Aorta (tissue), 5 donors: Measurements from ENCODE around the gene SPARCL1. TPM values are rescaled to one million over a fixed set of nuclear protein-coding genes. Genes with fewer than 3 reads are reported as not detected.

Source experiments
- ATAC-seq: fragments of 200-7000 bp; cut with Tn5 transposase; one replicate; pipeline ENCODE4 v1.9.1; 2022; ENCODE audit warnings: moderate library complexity; ENCODE audit not compliant: low FRiP score
- DNase-seq, 2 donors: peaks; one replicate each; pipeline ENCODE4 v3.0.0-alpha.2; 2020
- H3K27ac ChIP-seq, 2 donors: one replicate each; pipeline ENCODE4 v1.5.1; 2013; ENCODE audit warnings: low read length in 2 of 2, mild to moderate bottlenecking in 2 of 2, moderate library complexity in 2 of 2, control low read depth in 1 of 2, inconsistent platforms in 1 of 2, low read depth in 1 of 2
- H3K27me3 ChIP-seq, 2 donors: one replicate each; pipeline ENCODE4 v1.6.1; 2013; ENCODE audit warnings: control low read depth in 1 of 2, low read length in 1 of 2, mild to moderate bottlenecking in 1 of 2, moderate library complexity in 1 of 2; ENCODE audit not compliant: insufficient read depth in 2 of 2, control insufficient read depth in 1 of 2
- H3K36me3 ChIP-seq, 2 donors: one replicate each; pipeline ENCODE4 v1.6.1; 2013; ENCODE audit warnings: control low read depth in 1 of 2, low read length in 1 of 2, mild to moderate bottlenecking in 1 of 2; ENCODE audit not compliant: insufficient read depth in 2 of 2, control insufficient read depth in 1 of 2
- H3K4me1 ChIP-seq, 2 donors: one replicate each; pipeline ENCODE4 v1.6.1; 2013; ENCODE audit warnings: low read length in 2 of 2, control low read depth in 1 of 2, mild to moderate bottlenecking in 1 of 2, moderate library complexity in 1 of 2; ENCODE audit not compliant: insufficient read depth in 2 of 2, control insufficient read depth in 1 of 2
- H3K4me3 ChIP-seq, 2 donors: one replicate each; pipeline ENCODE4 v1.5.1; 2013; ENCODE audit warnings: low read length in 2 of 2, control low read depth in 1 of 2, mild to moderate bottlenecking in 1 of 2
- H3K9me3 ChIP-seq: one replicate; pipeline ENCODE4 v1.6.1; 2013; ENCODE audit warnings: mild to moderate bottlenecking, low read length; ENCODE audit not compliant: control insufficient read depth
- WGBS, 2 donors: extraction: QIAGEN DNeasy Blood & Tissue Kit; methylation state at CpG; one replicate each; pipeline ENCODE4 v1.1.7; 2013; 5-methylcytosine and 5-hydroxymethylcytosine counted together
- intact Hi-C, 2 donors: fragments of 100-400 bp; cut with DNase I; formaldehyde crosslinking; loops; one replicate each; pipeline versions ENCODE4 v1.14.2 to v1.15.0; 2022
- polyA plus RNA-seq, 2 donors: library from polyadenylated mRNA; stranded (reverse); fragments of 200-250 nt; gene quantifications; one replicate each; pipeline ENCODE4 v1.2.3, GENCODE V29; 2013
- total RNA-seq, 2 donors: library from RNA; stranded (reverse); fragmentation: NEBNext Ultra II Directional; extraction: Animal tissue kit (Norgen Biotek cat#: 25700); gene quantifications; one replicate each; pipeline ENCODE4 v1.2.1, GENCODE V29; 2021
- donor health status: healthy with polysubstance abuse.
- donor health status: Bipolar disorder and iron deficiency.
- donor health status: DM: no; HTN: no; CAD: no.
- donor health status: DM: no; HTN: no; CAD: no.
- donor health status: DM: yes; HTN: yes; CAD: no.

The SPARCL1 gene
- total and polyA plus RNA-seq, 4 donors = 1,112 to 1,668 (median 1,310) TPM

DNA sequence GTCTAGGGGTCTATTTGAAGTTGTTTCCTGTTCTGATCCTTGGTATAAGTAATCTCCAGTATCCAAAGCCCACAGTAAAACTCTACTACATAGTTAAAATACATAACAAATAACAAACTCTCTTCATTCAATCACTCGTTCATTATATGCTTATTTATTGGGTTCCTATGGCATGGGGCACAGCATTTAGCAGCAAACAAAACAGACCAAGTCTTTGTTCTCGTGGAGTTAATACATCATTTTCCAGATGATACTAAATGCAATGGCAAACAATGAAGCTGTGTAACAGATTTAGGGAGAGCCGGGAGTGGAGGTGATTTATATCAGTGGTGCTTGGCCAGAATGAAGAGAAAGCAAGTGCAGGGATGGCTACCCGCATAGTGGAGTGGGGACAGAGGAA, 36.6 kb upstream of the SPARCL1 start:
- H3K4me1 ChIP-seq = no peaks in the 10 kb centered on the region
- H3K36me3 ChIP-seq = no peaks in the 10 kb centered on the region
- no peak overlapping the region for H3K4me3 ChIP-seq
- H3K27me3 ChIP-seq = no peaks in the 10 kb centered on the region
- whole genome bisulfite sequencing, 2 donors = 83 to 86% methylated on average over 4 of the region's 4 CpGs
- intact Hi-C loops = no loop called here
- no peak for DNase-seq
- no peak for ATAC-seq
- H3K27ac ChIP-seq = no peak overlapping the region
- H3K9me3 ChIP-seq = no peaks in the 10 kb centered on the region

DNA sequence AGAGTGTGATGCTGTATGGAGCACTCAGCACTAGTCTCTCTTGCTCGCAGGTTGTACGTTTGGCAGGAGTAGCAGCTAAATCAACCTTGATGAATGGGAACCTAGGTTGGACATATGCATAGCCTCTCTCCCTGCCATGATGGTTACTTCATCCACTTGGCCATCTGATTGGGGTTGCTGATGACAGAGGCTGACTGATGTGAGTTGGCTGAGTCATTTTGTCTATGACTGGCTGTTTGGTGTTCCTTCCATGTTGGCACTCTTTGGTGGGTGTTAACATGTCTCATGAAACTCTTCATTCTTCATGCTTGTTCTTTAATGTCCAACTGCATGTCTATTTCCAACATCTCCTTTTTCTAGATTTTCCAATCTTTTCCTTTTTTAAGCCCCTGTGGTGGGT, 31.6 kb upstream of the SPARCL1 start:
- Histone ChIP-seq H3K4me3 (no peak overlapping the region), H3K27ac (no peak overlapping the region), H3K9me3 (peaks cover 1% of the 10 kb centered on the region), H3K4me1 (peaks cover 0 to 2% of the 10 kb centered on the region in 2 donors), H3K27me3 (no peaks in the 10 kb centered on the region), H3K36me3 (no peaks in the 10 kb centered on the region)
- no peak for DNase-seq
- ATAC-seq = no peak
- intact Hi-C loops = no loop called here
- WGBS, 2 donors = 94 to 98% methylated on average over 2 of the region's 2 CpGs

GRCh38 chr4:87559090-87559837, 30.1 kb upstream of the SPARCL1 start:
- H3K27me3 ChIP-seq = no peaks in the 10 kb centered on the region
- ATAC-seq (peak; percentile 19), DNase-seq (no peak)
- peaks cover 1% of the 10 kb centered on the region for H3K9me3 ChIP-seq
- no peak overlapping the region for H3K4me3 ChIP-seq
- H3K36me3 ChIP-seq = no peaks in the 10 kb centered on the region
- H3K27ac ChIP-seq = no peak overlapping the region
- intact Hi-C loops = loop anchor here (5.0 kb wide), 1 partner anchor 63 kb away; no protein-coding TSS in a partner anchor
- 59 to 61% methylated on average over 8 of the region's 8 CpGs for WGBS, 2 donors
- H3K4me1 ChIP-seq = peaks cover 2% of the 10 kb centered on the region in 2 donors

- WGBS, 2 donors = 82 to 84% methylated on average over 2 of the region's 2 CpGs
- Histone ChIP-seq H3K27me3 (no peaks in the 10 kb centered on the region), H3K27ac (no peak overlapping the region), H3K4me3 (no peak overlapping the region), H3K4me1 (peaks cover 2% of the 10 kb centered on the region in 2 donors), H3K36me3 (no peaks in the 10 kb centered on the region), H3K9me3 (peaks cover 1% of the 10 kb centered on the region)
- DNase-seq = no peak
- ATAC-seq = no peak
- intact Hi-C loops = loop anchor here (5.0 kb wide), 1 partner anchor 65 kb away; no protein-coding TSS in a partner anchor
These were observed 28.2 kb upstream of the SPARCL1 start for GRCh38 chr4:87557348-87557747.

DNA sequence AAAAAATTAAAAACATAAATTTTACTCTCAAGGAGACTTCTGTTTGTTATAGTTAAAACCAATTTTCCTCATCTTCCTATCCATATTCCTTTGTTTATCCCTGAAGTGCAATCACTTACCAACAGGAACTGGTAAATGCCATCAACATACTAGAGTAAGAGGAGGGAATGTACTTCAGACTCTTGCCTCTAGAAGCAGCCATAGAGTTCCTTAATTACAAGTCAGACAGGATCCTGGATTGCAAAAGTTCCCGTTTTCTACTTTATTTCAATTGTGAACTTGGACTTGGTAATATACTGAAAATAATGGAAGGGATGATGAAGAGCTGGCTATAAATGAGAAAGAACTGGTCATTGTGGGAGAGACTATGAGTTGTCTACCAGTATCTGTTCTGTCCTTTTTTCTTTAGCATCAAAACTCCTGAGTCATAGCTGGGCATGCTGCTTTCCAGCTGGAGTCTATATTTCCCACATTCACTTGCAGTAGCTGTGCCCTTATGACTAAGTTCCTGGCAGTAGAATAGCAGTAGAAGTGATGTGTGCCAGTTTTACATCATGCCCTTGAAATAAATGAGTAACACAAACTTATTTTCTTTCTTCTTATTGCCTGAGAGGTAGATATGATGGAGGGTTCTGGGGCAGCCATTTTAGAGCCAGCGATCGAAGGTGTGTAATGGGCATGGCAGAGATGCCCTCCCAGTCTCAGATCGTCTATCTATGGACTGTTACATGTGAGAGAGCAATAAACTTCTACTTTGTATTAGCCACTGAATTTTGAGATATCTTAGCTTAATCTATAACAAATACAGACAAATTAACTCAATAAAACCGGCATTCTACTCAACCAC, 26.8 kb upstream of the SPARCL1 start:
- intact Hi-C loops = loop anchor here (5.0 kb wide), 1 partner anchor 66 kb away; no protein-coding TSS in a partner anchor
- peak in 1 of 2 donors; percentile 51 for DNase-seq
- peaks cover 1% of the 10 kb centered on the region for H3K9me3 ChIP-seq

GRCh38 chr4:87553182-87553581, 24.0 kb upstream of the SPARCL1 start:
- Histone ChIP-seq H3K36me3 (no peaks in the 10 kb centered on the region), H3K4me1 (peaks cover 3 to 6% of the 10 kb centered on the region in 2 donors), H3K27ac (no peak overlapping the region), H3K9me3 (no peaks in the 10 kb centered on the region), H3K4me3 (no peak overlapping the region), H3K27me3 (no peaks in the 10 kb centered on the region)
- ATAC-seq (no peak), DNase-seq (no peak)
- 92 to 93% methylated on average over 4 of the region's 4 CpGs for WGBS, 2 donors
- intact Hi-C loops = loop anchor here in 1 of 2 donors (5.0 kb wide), 1 partner anchor 104 kb away; no protein-coding TSS in a partner anchor

More for the DNA sequence above, 26.8 kb upstream of the SPARCL1 start:
- H3K36me3 ChIP-seq = no peaks in the 10 kb centered on the region
- no peak overlapping the region for H3K4me3 ChIP-seq
- H3K4me1 ChIP-seq = peaks cover 2% of the 10 kb centered on the region in 2 donors
- WGBS, 2 donors = 76% methylated on average over 5 of the region's 5 CpGs
- H3K27ac ChIP-seq = peak overlapping the region; percentile 63 to 82
- peak; percentile 76 for ATAC-seq
- no peaks in the 10 kb centered on the region for H3K27me3 ChIP-seq

- 80 to 83% methylated on average over 3 of the region's 3 CpGs for WGBS, 2 donors
- H3K27me3 ChIP-seq = no peaks in the 10 kb centered on the region
- intact Hi-C loops = loop anchor here in 1 of 2 donors (5.0 kb wide), 1 partner anchor 106 kb away; no protein-coding TSS in a partner anchor
These were observed 22.2 kb upstream of the SPARCL1 start for GRCh38 chr4:87551361-87551760.

DNA sequence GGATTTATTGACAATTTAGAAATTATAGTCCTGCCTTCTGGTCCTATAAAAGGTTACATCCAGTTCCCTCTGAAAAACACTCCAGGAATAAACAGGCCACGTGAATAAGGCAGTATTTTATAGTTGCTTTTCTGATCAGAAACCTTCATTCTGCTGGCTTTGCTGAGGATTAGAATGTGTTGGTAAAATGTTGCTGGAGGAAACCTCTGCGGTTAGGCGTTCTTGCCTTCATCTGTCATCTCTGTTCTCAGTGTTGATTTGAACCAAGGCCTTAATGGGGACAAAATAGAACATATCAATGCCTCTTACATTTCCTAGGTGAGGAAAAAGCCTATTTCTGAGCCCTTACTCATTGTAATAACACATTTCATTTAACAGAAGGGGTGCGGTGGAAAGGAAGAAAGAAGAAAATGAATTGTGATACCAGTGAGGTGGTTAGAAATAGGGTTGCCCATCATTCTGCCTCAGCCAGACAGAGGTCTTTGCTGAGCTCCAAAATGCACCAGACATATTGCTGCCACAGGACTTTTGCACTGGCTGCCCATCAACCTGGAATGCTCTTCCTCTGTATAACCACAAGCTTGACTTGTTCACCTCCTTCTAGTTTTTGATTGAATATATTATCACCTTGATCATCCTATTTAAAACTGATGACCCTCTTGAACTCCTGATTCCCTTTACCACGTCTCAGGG, 18.0 kb upstream of the SPARCL1 start:
- H3K27me3 ChIP-seq = no peaks in the 10 kb centered on the region
- no peak overlapping the region for H3K4me3 ChIP-seq
- no peaks in the 10 kb centered on the region for H3K36me3 ChIP-seq
- ATAC-seq = no peak
- H3K9me3 ChIP-seq = no peaks in the 10 kb centered on the region
- H3K4me1 ChIP-seq = peaks cover 4% of the 10 kb centered on the region in 2 donors
- WGBS, 2 donors = 56 to 65% methylated on average over 5 of the region's 5 CpGs
- no peak for DNase-seq
- H3K27ac ChIP-seq = no peak overlapping the region
- intact Hi-C loops = loop anchor here in 1 of 2 donors (5.0 kb wide), 1 partner anchor 290 kb away; no protein-coding TSS in a partner anchor

More at GRCh38 chr4:87551361-87551760, 22.2 kb upstream of the SPARCL1 start:
- Histone ChIP-seq H3K36me3 (no peaks in the 10 kb centered on the region), H3K4me3 (no peak overlapping the region), H3K9me3 (no peaks in the 10 kb centered on the region), H3K27ac (no peak overlapping the region), H3K4me1 (peaks cover 3 to 6% of the 10 kb centered on the region in 2 donors)
- no peak for ATAC-seq
- no peak for DNase-seq
